Brain microvascular endothelial cell (primary cell): Measurements from ENCODE around the gene PPP2R2C.

Experiments
- DNase-seq: peaks from one replicate; pipeline ENCODE4 v3.0.0-alpha.2; 2020
- H3K27ac ChIP-seq: fragments of 250-450 bp; sonication (Bioruptor Pico); 2 replicates; pipeline ENCODE4 v1.5.1; 2020; ENCODE audit warnings: mild to moderate bottlenecking, moderate library complexity
- H3K27me3 ChIP-seq: fragments of 250-450 bp; sonication (Bioruptor Pico); replicated peaks from 2 replicates; pipeline ENCODE4 v1.5.1; 2020; ENCODE audit warnings: mild to moderate bottlenecking
- H3K36me3 ChIP-seq: fragments of 250-450 bp; sonication (Bioruptor Pico); replicated peaks from 2 replicates; pipeline ENCODE4 v1.5.1; 2020; ENCODE audit warnings: mild to moderate bottlenecking
- H3K4me3 ChIP-seq: 2 replicates; pipeline ENCODE4 v1.5.1; 2011; ENCODE audit warnings: low read depth, mild to moderate bottlenecking, control low read depth, low read length, moderate library complexity
- in situ Hi-C: cut with HindIII; loops from 2 replicates; pipeline ENCODE4 v1.10.0; 2017; ENCODE audit warnings: low sequenced_read_pairs, low pct_ligation_motif_present
- TF ChIP-seq, protein P1 (sequence below): IDR thresholded peaks from 2 replicates; pipeline ENCODE4 v1.5.1; 2011; ENCODE audit warnings: low read depth, mild to moderate bottlenecking, moderate library complexity, low read length, control low read depth, inconsistent platforms; ENCODE audit errors: missing control alignments

The PPP2R2C gene

DNA sequence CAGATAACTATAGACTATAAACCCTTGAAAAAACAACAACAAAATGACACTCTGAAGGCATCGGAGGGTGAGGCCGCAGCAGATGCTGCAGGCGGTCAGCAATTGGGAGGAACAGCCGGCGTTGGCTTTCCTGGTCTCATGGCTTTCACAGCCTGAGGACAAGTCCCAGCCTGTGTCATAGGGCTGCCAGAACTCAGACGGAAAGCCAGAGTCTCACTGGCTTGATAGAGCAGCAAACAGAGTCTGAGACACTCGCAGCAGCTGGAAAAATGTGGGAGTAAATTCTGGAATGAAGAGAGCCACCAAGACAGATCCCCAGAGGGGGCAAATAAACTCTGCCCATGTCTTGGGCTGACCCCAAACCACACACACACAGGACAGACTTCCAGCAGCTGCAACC, 86.3 kb downstream of the PPP2R2C start:
- Histone ChIP-seq H3K27me3 (no peaks in the 10 kb centered on the region), H3K27ac (no peak overlapping the region), H3K4me3 (no peak overlapping the region), H3K36me3 (no peaks in the 10 kb centered on the region)
- in situ Hi-C loops = no loop called here
- TF ChIP-seq, protein P1, sequence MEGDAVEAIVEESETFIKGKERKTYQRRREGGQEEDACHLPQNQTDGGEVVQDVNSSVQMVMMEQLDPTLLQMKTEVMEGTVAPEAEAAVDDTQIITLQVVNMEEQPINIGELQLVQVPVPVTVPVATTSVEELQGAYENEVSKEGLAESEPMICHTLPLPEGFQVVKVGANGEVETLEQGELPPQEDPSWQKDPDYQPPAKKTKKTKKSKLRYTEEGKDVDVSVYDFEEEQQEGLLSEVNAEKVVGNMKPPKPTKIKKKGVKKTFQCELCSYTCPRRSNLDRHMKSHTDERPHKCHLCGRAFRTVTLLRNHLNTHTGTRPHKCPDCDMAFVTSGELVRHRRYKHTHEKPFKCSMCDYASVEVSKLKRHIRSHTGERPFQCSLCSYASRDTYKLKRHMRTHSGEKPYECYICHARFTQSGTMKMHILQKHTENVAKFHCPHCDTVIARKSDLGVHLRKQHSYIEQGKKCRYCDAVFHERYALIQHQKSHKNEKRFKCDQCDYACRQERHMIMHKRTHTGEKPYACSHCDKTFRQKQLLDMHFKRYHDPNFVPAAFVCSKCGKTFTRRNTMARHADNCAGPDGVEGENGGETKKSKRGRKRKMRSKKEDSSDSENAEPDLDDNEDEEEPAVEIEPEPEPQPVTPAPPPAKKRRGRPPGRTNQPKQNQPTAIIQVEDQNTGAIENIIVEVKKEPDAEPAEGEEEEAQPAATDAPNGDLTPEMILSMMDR = no peak
- no peak for DNase-seq

GRCh38 chr4:6385288-6385687, 87.1 kb downstream of the PPP2R2C start:
- in situ Hi-C loops = no loop called here
- H3K4me3 ChIP-seq = no peak overlapping the region
- DNase-seq = no peak
- TF ChIP-seq, protein P1 = no peak
- H3K27me3 ChIP-seq = no peaks in the 10 kb centered on the region
- H3K27ac ChIP-seq = no peak overlapping the region
- no peaks in the 10 kb centered on the region for H3K36me3 ChIP-seq

DNA sequence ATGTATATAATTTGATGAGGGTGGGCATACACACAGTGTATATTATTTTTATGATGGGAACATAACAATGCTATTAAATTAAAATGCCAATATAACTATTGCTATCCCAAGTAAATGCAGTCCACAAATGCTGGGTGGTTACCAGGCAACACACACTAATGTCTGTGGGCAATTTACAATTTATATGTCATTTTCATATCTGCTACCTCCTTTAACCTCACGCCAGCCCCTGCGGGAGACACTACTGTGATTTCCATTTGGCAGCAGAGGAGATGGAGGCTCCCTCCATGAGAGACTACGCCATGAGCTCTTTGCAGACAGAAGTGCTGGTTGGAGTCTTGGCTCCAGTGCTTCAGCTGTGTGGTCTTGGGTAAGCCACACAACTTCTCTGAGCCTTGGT, 87.9 kb downstream of the PPP2R2C start:
- H3K36me3 ChIP-seq = no peaks in the 10 kb centered on the region
- TF ChIP-seq, protein P1 = no peak
- peaks cover 2% of the 10 kb centered on the region for H3K27me3 ChIP-seq
- in situ Hi-C loops = no loop called here
- no peak overlapping the region for H3K27ac ChIP-seq
- no peak for DNase-seq
- H3K4me3 ChIP-seq = no peak overlapping the region

- Histone ChIP-seq H3K27me3 (peaks cover 2% of the 10 kb centered on the region), H3K27ac (no peak overlapping the region), H3K4me3 (no peak overlapping the region), H3K36me3 (no peaks in the 10 kb centered on the region)
- in situ Hi-C loops = no loop called here
- no peak for DNase-seq
- TF ChIP-seq, protein P1 = no peak
Observed at GRCh38 chr4:6383929-6384328, 88.5 kb downstream of the PPP2R2C start.

- no peak overlapping the region for H3K27ac ChIP-seq
- in situ Hi-C loops = no loop called here
- H3K4me3 ChIP-seq = no peak overlapping the region
- H3K36me3 ChIP-seq = no peaks in the 10 kb centered on the region
- peaks cover 2% of the 10 kb centered on the region for H3K27me3 ChIP-seq
- no peak for DNase-seq
- TF ChIP-seq, protein P1 = no peak
Observed at GRCh38 chr4:6383009-6383404, 89.4 kb downstream of the PPP2R2C start.

- in situ Hi-C loops = no loop called here
- TF ChIP-seq, protein P1 = no peak
- DNase-seq = no peak
- Histone ChIP-seq H3K27me3 (peaks cover 2% of the 10 kb centered on the region), H3K27ac (no peak overlapping the region), H3K4me3 (no peak overlapping the region), H3K36me3 (no peaks in the 10 kb centered on the region)
Observed at GRCh38 chr4:6381571-6382123, 90.8 kb downstream of the PPP2R2C start.
